WTC11 (cell line): ENCODE results near the gene DNAH14.
"Not testable (repeated sequence)": the region's sequence is repeated elsewhere in the genome, so short reads cannot be mapped to it uniquely, and the experiment has no call there.

ENCODE experiments used
- CREB1 ChIP-seq: sonication (generic); formaldehyde crosslinking; IDR thresholded peaks from 2 replicates; pipeline ENCODE4 v1.8.0; 2023; ENCODE audit warnings: mild to moderate bottlenecking, missing genetic modification reagents
- ELF4 ChIP-seq: sonication (generic); formaldehyde crosslinking; IDR thresholded peaks from 2 replicates; pipeline ENCODE4 v1.8.1; 2022; ENCODE audit warnings: low read depth, mild to moderate bottlenecking, moderate library complexity, missing genetic modification reagents
- FOXJ3 ChIP-seq: sonication (generic); formaldehyde crosslinking; IDR thresholded peaks from 2 replicates; pipeline ENCODE4 v1.9.0; 2021; ENCODE audit warnings: missing genetic modification reagents, mild to moderate bottlenecking, borderline replicate concordance
- JUN ChIP-seq: sonication (generic); formaldehyde crosslinking; IDR thresholded peaks from 2 replicates; pipeline ENCODE4 v1.8.0; 2023; ENCODE audit warnings: mild to moderate bottlenecking, missing genetic modification reagents
- MAX ChIP-seq: sonication (generic); formaldehyde crosslinking; IDR thresholded peaks from 2 replicates; pipeline ENCODE4 v1.8.0; 2022; ENCODE audit warnings: mild to moderate bottlenecking, missing genetic modification reagents
- NR1H2 ChIP-seq: sonication (generic); formaldehyde crosslinking; IDR thresholded peaks from 2 replicates; pipeline ENCODE4 v1.9.0; 2021; ENCODE audit warnings: mild to moderate bottlenecking, moderate library complexity, missing genetic modification reagents
- NR2C2 ChIP-seq: sonication (generic); formaldehyde crosslinking; IDR thresholded peaks from 2 replicates; pipeline ENCODE4 v1.8.0; 2022; ENCODE audit warnings: mild to moderate bottlenecking, missing genetic modification reagents
- SP1 ChIP-seq: sonication (generic); formaldehyde crosslinking; conservative IDR thresholded peaks from 2 replicates; pipeline ENCODE4 v1.8.1; 2022; ENCODE audit warnings: missing genetic modification reagents
- TEAD4 ChIP-seq: sonication (generic); formaldehyde crosslinking; IDR thresholded peaks from 2 replicates; pipeline ENCODE4 v1.8.0; 2022; ENCODE audit warnings: mild to moderate bottlenecking, missing genetic modification reagents
- ZNF232 ChIP-seq: sonication (generic); formaldehyde crosslinking; IDR thresholded peaks from 2 replicates; pipeline ENCODE4 v1.8.0; 2022; ENCODE audit warnings: mild to moderate bottlenecking, missing genetic modification reagents
- ZNF671 ChIP-seq: fragments of 250-450 bp; sonication (Bioruptor Pico); IDR thresholded peaks from 2 replicates; pipeline ENCODE4 v1.8.0; 2021; ENCODE audit warnings: mild to moderate bottlenecking
- TF ChIP-seq, protein P1 (sequence below): fragments of 200-600 bp; IDR thresholded peaks from 2 replicates; pipeline ENCODE4 v1.8.0; 2022; ENCODE audit warnings: antibody characterized with exemption
- TF ChIP-seq, protein P2 (sequence below): sonication (generic); formaldehyde crosslinking; IDR thresholded peaks from 2 replicates; pipeline ENCODE4 v1.8.0; 2022; ENCODE audit warnings: mild to moderate bottlenecking, missing genetic modification reagents
- TF ChIP-seq, protein P3 (sequence below): sonication (generic); formaldehyde crosslinking; IDR thresholded peaks from 2 replicates; pipeline ENCODE4 v1.8.1; 2022; ENCODE audit warnings: low read depth, mild to moderate bottlenecking, moderate library complexity, missing genetic modification reagents, borderline replicate concordance

DNA sequence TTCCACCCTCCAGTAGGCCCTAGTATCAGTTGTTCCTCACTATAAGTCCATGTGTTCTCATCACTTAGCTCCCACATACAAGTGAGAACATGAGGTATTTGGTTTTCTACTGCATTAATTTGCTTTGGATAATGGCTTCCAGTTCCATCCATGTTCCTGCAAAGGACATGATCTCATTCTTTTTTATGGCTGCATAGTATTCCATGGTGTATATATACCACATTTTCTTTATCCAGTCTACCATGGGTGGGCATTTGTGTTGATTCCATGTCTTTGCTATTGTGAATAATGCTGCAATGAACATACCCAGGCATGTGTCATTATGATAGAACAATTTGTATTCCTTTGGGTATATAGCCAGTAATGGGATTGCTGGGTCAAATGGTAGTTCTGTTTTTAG, 218.3 kb downstream of the DNAH14 start:
- TF ChIP-seq, protein P1, sequence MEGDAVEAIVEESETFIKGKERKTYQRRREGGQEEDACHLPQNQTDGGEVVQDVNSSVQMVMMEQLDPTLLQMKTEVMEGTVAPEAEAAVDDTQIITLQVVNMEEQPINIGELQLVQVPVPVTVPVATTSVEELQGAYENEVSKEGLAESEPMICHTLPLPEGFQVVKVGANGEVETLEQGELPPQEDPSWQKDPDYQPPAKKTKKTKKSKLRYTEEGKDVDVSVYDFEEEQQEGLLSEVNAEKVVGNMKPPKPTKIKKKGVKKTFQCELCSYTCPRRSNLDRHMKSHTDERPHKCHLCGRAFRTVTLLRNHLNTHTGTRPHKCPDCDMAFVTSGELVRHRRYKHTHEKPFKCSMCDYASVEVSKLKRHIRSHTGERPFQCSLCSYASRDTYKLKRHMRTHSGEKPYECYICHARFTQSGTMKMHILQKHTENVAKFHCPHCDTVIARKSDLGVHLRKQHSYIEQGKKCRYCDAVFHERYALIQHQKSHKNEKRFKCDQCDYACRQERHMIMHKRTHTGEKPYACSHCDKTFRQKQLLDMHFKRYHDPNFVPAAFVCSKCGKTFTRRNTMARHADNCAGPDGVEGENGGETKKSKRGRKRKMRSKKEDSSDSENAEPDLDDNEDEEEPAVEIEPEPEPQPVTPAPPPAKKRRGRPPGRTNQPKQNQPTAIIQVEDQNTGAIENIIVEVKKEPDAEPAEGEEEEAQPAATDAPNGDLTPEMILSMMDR = not testable (repeated sequence)
- not testable (repeated sequence) for TF ChIP-seq NR1H2; CREB1 (CRISPR knock-in tag); FOXJ3 (CRISPR knock-in tag); ELF4 (CRISPR knock-in tag); ZNF671 (CRISPR knock-in tag); ZNF232 (CRISPR knock-in tag); NR2C2 (CRISPR knock-in tag); SP1; JUN (CRISPR knock-in tag); MAX (CRISPR knock-in tag); TEAD4 (CRISPR knock-in tag)
- TF ChIP-seq, protein P2, sequence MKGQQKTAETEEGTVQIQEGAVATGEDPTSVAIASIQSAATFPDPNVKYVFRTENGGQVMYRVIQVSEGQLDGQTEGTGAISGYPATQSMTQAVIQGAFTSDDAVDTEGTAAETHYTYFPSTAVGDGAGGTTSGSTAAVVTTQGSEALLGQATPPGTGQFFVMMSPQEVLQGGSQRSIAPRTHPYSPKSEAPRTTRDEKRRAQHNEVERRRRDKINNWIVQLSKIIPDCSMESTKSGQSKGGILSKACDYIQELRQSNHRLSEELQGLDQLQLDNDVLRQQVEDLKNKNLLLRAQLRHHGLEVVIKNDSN = not testable (repeated sequence)
- TF ChIP-seq, protein P3, sequence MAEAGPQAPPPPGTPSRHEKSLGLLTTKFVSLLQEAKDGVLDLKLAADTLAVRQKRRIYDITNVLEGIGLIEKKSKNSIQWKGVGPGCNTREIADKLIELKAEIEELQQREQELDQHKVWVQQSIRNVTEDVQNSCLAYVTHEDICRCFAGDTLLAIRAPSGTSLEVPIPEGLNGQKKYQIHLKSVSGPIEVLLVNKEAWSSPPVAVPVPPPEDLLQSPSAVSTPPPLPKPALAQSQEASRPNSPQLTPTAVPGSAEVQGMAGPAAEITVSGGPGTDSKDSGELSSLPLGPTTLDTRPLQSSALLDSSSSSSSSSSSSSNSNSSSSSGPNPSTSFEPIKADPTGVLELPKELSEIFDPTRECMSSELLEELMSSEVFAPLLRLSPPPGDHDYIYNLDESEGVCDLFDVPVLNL (CRISPR knock-in tag) = not testable (repeated sequence)
